ENCODE results near the gene ADAMTS8. TPM values are rescaled to one million over a fixed set of nuclear protein-coding genes. Genes with fewer than 3 reads are reported as not detected.

ADAMTS8 gene
- total RNA-seq, 4 donors from 2014 or later, result 10.0 to 45.6 (median 34.0) TPM

DNA sequence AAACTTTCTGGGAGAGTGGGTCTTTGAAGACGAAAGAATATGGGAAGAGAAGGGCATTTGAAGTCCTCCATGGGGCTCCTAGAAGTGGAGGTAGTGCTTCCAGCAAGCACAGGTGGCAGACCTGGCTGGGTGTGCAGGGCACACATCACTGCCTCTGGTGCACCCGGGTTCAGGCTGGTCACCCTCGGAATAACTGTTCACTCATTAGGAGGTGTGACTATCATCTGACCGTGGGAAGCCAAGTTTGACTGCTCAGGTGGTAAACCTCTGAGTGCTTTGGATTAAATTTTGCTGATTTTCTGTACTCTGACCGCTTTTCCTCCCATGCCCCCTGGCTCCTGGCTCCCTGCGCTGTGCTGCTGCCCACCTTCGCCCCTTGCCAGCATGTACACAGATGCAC is 31.1 kb upstream of the ADAMTS8 start:
- no peaks in the 10 kb centered on the region for H3K27me3 ChIP-seq
- H3K36me3 ChIP-seq, result peaks cover 0 to 41% of the 10 kb centered on the region in 2 donors
- H3K27ac ChIP-seq, result no peak overlapping the region
- WGBS, 2 donors (ENCODE audit: low coverage in 1 of 2), result 82 to 94% methylated on average over 3 to 6 of the region's 7 CpGs
- TF ChIP-seq EP300 (IDR thresholded peaks at IDR 0.05), result no peak
- no peak for TF ChIP-seq POLR2AphosphoS5 (IDR thresholded peaks at IDR 0.05)
- TF ChIP-seq, protein P1, sequence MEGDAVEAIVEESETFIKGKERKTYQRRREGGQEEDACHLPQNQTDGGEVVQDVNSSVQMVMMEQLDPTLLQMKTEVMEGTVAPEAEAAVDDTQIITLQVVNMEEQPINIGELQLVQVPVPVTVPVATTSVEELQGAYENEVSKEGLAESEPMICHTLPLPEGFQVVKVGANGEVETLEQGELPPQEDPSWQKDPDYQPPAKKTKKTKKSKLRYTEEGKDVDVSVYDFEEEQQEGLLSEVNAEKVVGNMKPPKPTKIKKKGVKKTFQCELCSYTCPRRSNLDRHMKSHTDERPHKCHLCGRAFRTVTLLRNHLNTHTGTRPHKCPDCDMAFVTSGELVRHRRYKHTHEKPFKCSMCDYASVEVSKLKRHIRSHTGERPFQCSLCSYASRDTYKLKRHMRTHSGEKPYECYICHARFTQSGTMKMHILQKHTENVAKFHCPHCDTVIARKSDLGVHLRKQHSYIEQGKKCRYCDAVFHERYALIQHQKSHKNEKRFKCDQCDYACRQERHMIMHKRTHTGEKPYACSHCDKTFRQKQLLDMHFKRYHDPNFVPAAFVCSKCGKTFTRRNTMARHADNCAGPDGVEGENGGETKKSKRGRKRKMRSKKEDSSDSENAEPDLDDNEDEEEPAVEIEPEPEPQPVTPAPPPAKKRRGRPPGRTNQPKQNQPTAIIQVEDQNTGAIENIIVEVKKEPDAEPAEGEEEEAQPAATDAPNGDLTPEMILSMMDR (IDR thresholded peaks at IDR 0.05), result no peak
- TF ChIP-seq POLR2A (IDR thresholded peaks at IDR 0.05), result no peak
- no peak for ATAC-seq
- no peaks in the 10 kb centered on the region for H3K9me3 ChIP-seq
- H3K4me1 ChIP-seq, result peaks cover 0 to 20% (median 0%) of the 10 kb centered on the region in 3 donors
- H3K4me3 ChIP-seq, result no peak overlapping the region

DNA sequence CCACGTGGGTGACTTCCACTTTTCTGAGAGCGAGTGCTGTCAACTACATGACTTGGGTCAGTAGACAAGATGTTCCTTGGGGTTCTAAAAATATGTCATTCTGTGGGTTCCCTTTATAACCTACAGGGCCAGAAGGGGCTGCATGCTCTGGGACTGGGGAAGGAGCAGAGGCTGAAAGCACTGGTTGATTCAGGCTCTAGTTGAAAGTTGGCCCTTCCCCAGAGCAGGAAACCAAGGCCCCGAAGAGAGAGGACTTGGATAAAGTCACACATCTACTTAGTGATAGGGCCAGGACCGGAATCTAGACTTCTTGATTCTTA is 30.0 kb upstream of the ADAMTS8 start:
- 80% methylated on average over 1 of the region's 4 CpGs for WGBS, 2 donors (ENCODE audit: low coverage in 1 of 2)
- H3K27ac ChIP-seq, result peak overlapping the region in 1 of 4 donors; percentile 49
- H3K4me1 ChIP-seq, result peaks cover 0 to 31% (median 0%) of the 10 kb centered on the region in 3 donors
- TF ChIP-seq, protein P1 (IDR thresholded peaks at IDR 0.05), result no peak
- TF ChIP-seq POLR2AphosphoS5 (IDR thresholded peaks at IDR 0.05) (no peak), EP300 (IDR thresholded peaks at IDR 0.05) (no peak)
- no peaks in the 10 kb centered on the region for H3K9me3 ChIP-seq
- ATAC-seq, result no peak
- H3K36me3 ChIP-seq, result peaks cover 0 to 30% of the 10 kb centered on the region in 2 donors
- H3K27me3 ChIP-seq, result no peaks in the 10 kb centered on the region
- H3K4me3 ChIP-seq, result no peak overlapping the region

DNA sequence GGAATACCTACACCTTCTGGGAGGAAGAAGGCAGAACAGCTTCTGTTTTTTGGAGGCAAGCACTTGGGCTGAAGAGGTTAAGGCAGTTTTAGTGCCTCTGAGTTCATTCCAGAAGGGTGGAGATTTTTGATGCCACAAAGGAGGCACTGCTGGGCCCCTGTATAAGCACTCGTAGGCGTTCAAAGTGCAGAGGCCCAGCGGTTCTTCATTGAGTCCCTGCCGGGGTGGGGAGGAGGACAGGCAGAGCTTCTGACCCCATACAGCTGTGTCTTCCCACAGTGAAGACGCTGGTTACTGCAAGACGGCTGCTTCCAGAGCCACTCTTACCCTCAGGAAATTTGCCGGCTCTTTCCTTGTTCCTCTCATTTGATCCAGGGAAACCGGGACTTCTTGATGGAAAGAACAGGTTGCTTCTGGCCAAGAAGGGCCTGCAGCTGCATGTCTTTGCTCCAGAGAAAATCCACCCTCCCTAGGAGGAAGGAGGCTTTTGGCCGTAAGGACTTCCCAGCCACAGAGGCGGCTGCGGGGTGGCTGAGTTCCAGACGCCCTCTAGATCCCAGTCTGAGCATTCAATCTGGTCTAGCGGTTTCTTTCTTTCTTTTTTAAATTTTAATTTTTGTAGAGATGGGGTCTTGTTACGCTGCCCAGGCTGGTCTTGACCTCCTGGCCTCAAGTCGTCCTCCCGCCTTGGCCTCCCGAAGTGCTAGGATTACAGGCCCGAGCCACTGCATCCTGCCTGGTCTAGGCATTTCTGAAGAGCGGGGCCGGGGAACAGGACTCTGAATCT is 29.4 kb upstream of the ADAMTS8 start:
- Histone ChIP-seq H3K27me3 (no peaks in the 10 kb centered on the region), H3K4me1 (peaks cover 0 to 37% (median 0%) of the 10 kb centered on the region in 3 donors), H3K4me3 (no peak overlapping the region), H3K36me3 (peaks cover 0 to 24% of the 10 kb centered on the region in 2 donors), H3K9me3 (no peaks in the 10 kb centered on the region), H3K27ac (peak overlapping the region in 2 of 4 donors; percentile 22 to 49)
- no peak for ATAC-seq
- TF ChIP-seq EP300 (IDR thresholded peaks at IDR 0.05) (no peak), POLR2AphosphoS5 (IDR thresholded peaks at IDR 0.05) (no peak), POLR2A (IDR thresholded peaks at IDR 0.05) (no peak)
- TF ChIP-seq, protein P1 (IDR thresholded peaks at IDR 0.05), result no peak
- WGBS, 2 donors (ENCODE audit: low coverage in 1 of 2), result 33 to 62% methylated on average over 5 to 15 of the region's 20 CpGs

DNA sequence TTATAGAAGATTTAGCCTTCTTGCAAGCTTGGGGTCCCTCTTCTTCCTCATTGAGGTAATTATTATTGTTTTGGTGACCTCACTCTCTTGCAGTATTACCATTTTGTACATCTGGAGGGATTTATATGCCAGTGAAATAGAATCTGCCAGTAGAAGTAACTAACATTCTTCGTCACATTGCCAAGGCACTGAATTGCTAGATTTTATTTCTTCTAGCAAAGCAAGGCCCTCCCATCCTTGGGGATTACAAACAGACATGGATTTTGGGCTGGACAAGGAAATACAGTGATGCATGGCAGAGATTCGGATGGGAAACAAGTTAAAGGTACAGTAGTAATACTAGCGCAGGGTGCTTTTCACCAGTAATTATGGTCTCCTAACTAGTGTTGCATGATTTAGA is 27.9 kb upstream of the ADAMTS8 start:
- H3K4me1 ChIP-seq, result peaks cover 0 to 52% (median 5%) of the 10 kb centered on the region in 3 donors
- H3K4me3 ChIP-seq, result no peak overlapping the region
- TF ChIP-seq POLR2AphosphoS5 (IDR thresholded peaks at IDR 0.05) (no peak), EP300 (IDR thresholded peaks at IDR 0.05) (no peak), POLR2A (IDR thresholded peaks at IDR 0.05) (no peak)
- TF ChIP-seq, protein P1 (IDR thresholded peaks at IDR 0.05), result no peak
- peak overlapping the region in 1 of 4 donors; percentile 32 for H3K27ac ChIP-seq
- no peak for ATAC-seq
- H3K9me3 ChIP-seq, result no peaks in the 10 kb centered on the region
- WGBS, 2 donors (ENCODE audit: low coverage in 1 of 2), result 74 to 100% methylated on average over 1 to 3 of the region's 3 CpGs
- no peaks in the 10 kb centered on the region for H3K27me3 ChIP-seq
- H3K36me3 ChIP-seq, result peaks cover 0 to 9% of the 10 kb centered on the region in 2 donors
